GM18526 (cell line): ENCODE measurements around the gene STAC3.

Source experiments
- POLR2A ChIP-seq: IDR thresholded peaks from 3 replicates; pipeline ENCODE4 v1.6.1; 2011; ENCODE audit not compliant: insufficient read length; ENCODE audit errors: extremely low read depth

Gene STAC3

GRCh38 chr12:57202321-57202720, 48.7 kb downstream of the STAC3 start:
- TF ChIP-seq POLR2A: no peak

DNA sequence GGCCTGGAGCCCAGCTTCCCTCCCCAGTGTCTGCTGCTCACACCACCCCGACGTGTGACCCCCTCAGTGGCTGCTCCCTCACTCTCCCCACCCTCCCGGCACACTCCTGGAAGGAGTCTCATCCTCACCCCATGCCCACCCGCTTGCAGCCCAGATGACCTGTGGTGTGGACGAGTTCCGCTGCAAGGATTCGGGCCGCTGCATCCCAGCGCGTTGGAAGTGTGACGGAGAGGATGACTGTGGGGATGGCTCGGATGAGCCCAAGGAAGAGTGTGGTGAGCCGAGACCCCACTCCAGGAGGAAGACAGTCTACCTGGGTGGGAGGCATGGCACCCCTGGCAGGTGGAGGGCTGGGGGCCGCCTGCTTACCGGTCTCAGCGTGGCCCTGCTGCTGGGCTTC, 49.4 kb downstream of the STAC3 start:
- no peak for TF ChIP-seq POLR2A

DNA sequence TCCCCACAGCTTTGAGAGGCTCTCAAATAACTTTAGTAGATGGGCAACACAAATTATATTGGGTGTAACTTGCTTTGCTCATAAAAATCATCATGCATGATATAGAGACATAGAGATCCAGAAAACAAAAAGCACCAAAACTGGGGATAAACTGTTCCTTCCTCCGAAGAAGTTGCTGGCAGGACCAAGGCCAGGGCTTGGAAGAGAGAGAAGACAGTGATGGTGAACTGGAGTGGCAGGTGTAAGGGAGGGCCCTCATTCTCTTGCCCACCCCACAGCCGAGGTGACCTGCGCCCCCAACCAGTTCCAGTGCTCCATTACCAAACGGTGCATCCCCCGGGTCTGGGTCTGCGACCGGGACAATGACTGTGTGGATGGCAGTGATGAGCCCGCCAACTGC, 49.8 kb downstream of the STAC3 start:
- TF ChIP-seq POLR2A: no peak

DNA sequence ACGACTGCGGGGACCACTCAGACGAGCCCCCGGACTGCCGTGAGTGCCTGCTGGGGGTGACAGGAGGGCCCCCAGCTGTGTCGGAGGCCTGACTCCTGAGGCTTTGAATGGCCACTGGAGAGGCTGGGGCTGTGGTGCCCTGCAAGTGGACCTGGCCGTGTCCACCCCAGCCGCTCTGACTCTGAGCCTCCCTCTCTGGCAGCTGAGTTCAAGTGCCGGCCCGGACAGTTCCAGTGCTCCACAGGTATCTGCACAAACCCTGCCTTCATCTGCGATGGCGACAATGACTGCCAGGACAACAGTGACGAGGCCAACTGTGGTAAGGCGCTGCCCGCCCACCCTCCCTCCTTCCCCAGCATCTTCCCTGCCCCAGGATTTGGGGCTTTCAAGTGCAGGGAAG, 50.5 kb downstream of the STAC3 start:
- no peak for TF ChIP-seq POLR2A

- no peak for TF ChIP-seq POLR2A
Observed at GRCh38 chr12:57199191-57199590, 51.8 kb downstream of the STAC3 start.

GRCh38 chr12:57198329-57198728, 52.7 kb downstream of the STAC3 start:
- no peak for TF ChIP-seq POLR2A

- TF ChIP-seq POLR2A: no peak
Observed at GRCh38 chr12:57196956-57197355, 54.0 kb downstream of the STAC3 start.

DNA sequence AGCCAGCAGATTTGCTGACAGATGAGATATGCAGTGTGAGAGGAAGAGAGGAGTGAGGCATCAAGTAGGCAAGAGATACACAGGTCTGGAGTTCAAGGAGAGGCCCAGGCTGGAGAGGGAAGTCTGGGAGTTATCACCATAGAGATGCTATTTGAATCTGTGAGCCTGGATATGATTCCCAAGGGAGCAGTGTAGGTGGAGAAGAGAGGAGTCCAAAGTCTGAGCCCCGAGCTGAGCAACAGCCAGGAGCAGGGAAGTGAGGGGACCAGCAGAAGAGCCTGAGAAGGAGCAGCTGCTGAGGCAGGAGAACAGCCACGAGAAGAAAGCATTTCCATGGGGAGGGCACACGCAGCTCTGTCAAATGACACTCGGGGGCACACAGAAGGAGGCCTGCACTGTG, 54.5 kb downstream of the STAC3 start:
- TF ChIP-seq POLR2A: no peak

GRCh38 chr12:57195611-57196371, 55.2 kb downstream of the STAC3 start:
- no peak for TF ChIP-seq POLR2A

DNA sequence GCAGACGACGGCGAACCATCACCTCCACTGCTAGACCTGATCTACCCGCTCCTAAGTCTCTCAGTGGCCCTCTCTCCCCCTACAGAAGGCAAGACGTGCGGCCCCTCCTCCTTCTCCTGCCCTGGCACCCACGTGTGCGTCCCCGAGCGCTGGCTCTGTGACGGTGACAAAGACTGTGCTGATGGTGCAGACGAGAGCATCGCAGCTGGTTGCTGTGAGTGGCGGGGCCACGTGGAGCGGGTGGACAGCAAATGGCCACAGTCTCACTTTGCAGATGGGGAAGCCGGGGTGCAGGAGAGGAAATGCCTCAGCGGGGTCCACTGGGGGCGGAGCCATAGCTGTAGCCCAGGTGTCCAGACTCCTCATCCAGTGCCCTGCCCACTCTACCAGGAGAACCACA, 55.8 kb downstream of the STAC3 start:
- no peak for TF ChIP-seq POLR2A

GRCh38 chr12:57194253-57194652, 56.7 kb downstream of the STAC3 start:
- no peak for TF ChIP-seq POLR2A

GRCh38 chr12:57193706-57194245, 57.2 kb downstream of the STAC3 start:
- no peak for TF ChIP-seq POLR2A
